ENCODE data around the gene VSTM1. TPM values are rescaled to one million over a fixed set of nuclear protein-coding genes. Genes with fewer than 3 reads are reported as not detected.

Gene VSTM1
- total RNA-seq, 1 experiment from 2014 or later = not detected

GRCh38 chr19:54011507-54012211 lies 52.0 kb downstream of the VSTM1 start:
- DNase-seq (ENCODE audit: low read depth) = no peak

GRCh38 chr19:54010474-54010873 lies 53.2 kb downstream of the VSTM1 start:
- DNase-seq (ENCODE audit: low read depth) = no peak

- no peak for DNase-seq (ENCODE audit: low read depth)
These were observed 54.3 kb downstream of the VSTM1 start for GRCh38 chr19:54009440-54009839.

- DNase-seq (ENCODE audit: low read depth) = no peak
These were observed 61.0 kb downstream of the VSTM1 start for GRCh38 chr19:54002495-54003315.

- no peak for DNase-seq (ENCODE audit: low read depth)
These were observed 62.2 kb downstream of the VSTM1 start for GRCh38 chr19:54001496-54001895.

- DNase-seq (ENCODE audit: low read depth) = no peak
These were observed 64.0 kb downstream of the VSTM1 start for GRCh38 chr19:53999694-54000093.

- DNase-seq (ENCODE audit: low read depth) = no peak
These were observed 65.5 kb downstream of the VSTM1 start for GRCh38 chr19:53998223-53998622.

GRCh38 chr19:53994811-53995210 lies 68.9 kb downstream of the VSTM1 start:
- no peak for DNase-seq (ENCODE audit: low read depth)

- DNase-seq (ENCODE audit: low read depth) = no peak
These were observed 70.2 kb downstream of the VSTM1 start for GRCh38 chr19:53993448-53993847.

- DNase-seq (ENCODE audit: low read depth) = no peak
These were observed 70.9 kb downstream of the VSTM1 start for GRCh38 chr19:53992815-53993214.

GRCh38 chr19:53992211-53992610 lies 71.5 kb downstream of the VSTM1 start:
- DNase-seq (ENCODE audit: low read depth) = no peak

GRCh38 chr19:53991224-53992113 lies 72.2 kb downstream of the VSTM1 start, which contains the start of gene CACNG6:
CACNG6 (plus strand) TSS chr19:53991637; CDS start chr19:53992878, 1,241 bp downstream.
- peak; percentile 41 for DNase-seq (ENCODE audit: low read depth)

Other genes starting within 250 kb of the VSTM1 start
- not detected in 2 replicates for gene NLRP12, start 239.6 kb downstream of the VSTM1 start, total RNA-seq (2014; rRNA removed)
- 39.7 and 39.9 TPM in 2 replicates for gene MYADM, start 196.0 kb downstream of the VSTM1 start, total RNA-seq (2014; rRNA removed)
- gene PRKCG, start 181.7 kb downstream of the VSTM1 start, total RNA-seq (2014; rRNA removed) = not detected in 2 replicates
- gene CACNG7, start 154.6 kb downstream of the VSTM1 start, total RNA-seq (2014; rRNA removed) = 0.13 and 0.23 TPM in 2 replicates
- gene CACNG8, start 101.0 kb downstream of the VSTM1 start, total RNA-seq (2014; rRNA removed) = under 0.01 and 0.06 TPM in 2 replicates
- gene CACNG6, start 72.3 kb downstream of the VSTM1 start, total RNA-seq (2014; rRNA removed) = 0.17 TPM in 1 of 2 replicates, not detected in the other
- not detected in 2 replicates for gene TARM1, start 17.5 kb upstream of the VSTM1 start, total RNA-seq (2014; rRNA removed)
- 0.23 and 1.5 TPM in 2 replicates for gene OSCAR, start 36.9 kb upstream of the VSTM1 start, total RNA-seq (2014; rRNA removed)
- gene NDUFA3, start 39.0 kb upstream of the VSTM1 start, total RNA-seq (2014; rRNA removed) = 29.4 and 85.0 TPM in 2 replicates
- 14.2 and 15.2 TPM in 2 replicates for gene TFPT, start 51.8 kb upstream of the VSTM1 start, total RNA-seq (2014; rRNA removed)
- 84.4 and 84.8 TPM in 2 replicates for gene PRPF31, start 51.9 kb upstream of the VSTM1 start, total RNA-seq (2014; rRNA removed)
- 18.2 and 18.4 TPM in 2 replicates for gene CNOT3, start 73.9 kb upstream of the VSTM1 start, total RNA-seq (2014; rRNA removed)
- gene LENG1, start 95.8 kb upstream of the VSTM1 start, total RNA-seq (2014; rRNA removed) = 5.2 and 9.2 TPM in 2 replicates
- gene TMC4, start 109.3 kb upstream of the VSTM1 start, total RNA-seq (2014; rRNA removed) = 0.40 and 0.51 TPM in 2 replicates
- 123 and 192 TPM in 2 replicates for gene MBOAT7, start 125.7 kb upstream of the VSTM1 start, total RNA-seq (2014; rRNA removed)
- 162 and 168 TPM in 2 replicates for gene TSEN34, start 127.4 kb upstream of the VSTM1 start, total RNA-seq (2014; rRNA removed)
- gene RPS9, start 137.0 kb upstream of the VSTM1 start, total RNA-seq (2014; rRNA removed) = 1,535 and 1,605 TPM in 2 replicates
- gene LILRB3, start 159.1 kb upstream of the VSTM1 start, total RNA-seq (2014; rRNA removed) = not detected in 2 replicates
- gene LILRA6, start 178.9 kb upstream of the VSTM1 start, total RNA-seq (2014; rRNA removed) = not detected in 2 replicates
- gene LILRB5, start 193.4 kb upstream of the VSTM1 start, total RNA-seq (2014; rRNA removed) = not detected in 2 replicates
- gene LILRB2, start 217.2 kb upstream of the VSTM1 start, total RNA-seq (2014; rRNA removed) = not detected in 2 replicates
- gene LILRA5, start 249.3 kb upstream of the VSTM1 start, total RNA-seq (2014; rRNA removed) = not detected in 2 replicates

All from LHCN-M2 (cell line).